ACHN (cell line): ENCODE measurements around the gene HDGFL1.

Experiments
- DNase-seq: peaks from one replicate; pipeline ENCODE4 v3.0.0-alpha.2; 2015
- in situ Hi-C: cut with HindIII; loops from 2 replicates; pipeline ENCODE4 v1.10.0; 2017; ENCODE audit warnings: low sequenced_read_pairs, low pct_ligation_motif_present, low pct_unique_long_range_greater_than_20kb

Gene HDGFL1

GRCh38 chr6:22583230-22583629, 13.9 kb downstream of the HDGFL1 start:
- DNase-seq: no peak
- in situ Hi-C loops: no loop called here

GRCh38 chr6:22583927-22584326, 14.6 kb downstream of the HDGFL1 start:
- in situ Hi-C loops: no loop called here
- DNase-seq: no peak

GRCh38 chr6:22589118-22589517, 19.8 kb downstream of the HDGFL1 start:
- in situ Hi-C loops: no loop called here
- no peak for DNase-seq

GRCh38 chr6:22590423-22590822, 21.1 kb downstream of the HDGFL1 start:
- in situ Hi-C loops: no loop called here
- DNase-seq: no peak

- DNase-seq: no peak
- in situ Hi-C loops: no loop called here
Measured at GRCh38 chr6:22593895-22594294, 24.5 kb downstream of the HDGFL1 start.

GRCh38 chr6:22596011-22596410, 26.6 kb downstream of the HDGFL1 start:
- in situ Hi-C loops: no loop called here
- DNase-seq: no peak

- peak; percentile 61 for DNase-seq
- in situ Hi-C loops: no loop called here
Measured at GRCh38 chr6:22598339-22598738, 29.0 kb downstream of the HDGFL1 start.

GRCh38 chr6:22600059-22600458, 30.7 kb downstream of the HDGFL1 start:
- no peak for DNase-seq
- in situ Hi-C loops: no loop called here

- no peak for DNase-seq
- in situ Hi-C loops: no loop called here
Measured at GRCh38 chr6:22601984-22602383, 32.6 kb downstream of the HDGFL1 start.

- no peak for DNase-seq
- in situ Hi-C loops: no loop called here
Measured at GRCh38 chr6:22605736-22606135, 36.4 kb downstream of the HDGFL1 start.

- DNase-seq: no peak
- in situ Hi-C loops: no loop called here
Measured at GRCh38 chr6:22610127-22610526, 40.8 kb downstream of the HDGFL1 start.

- in situ Hi-C loops: no loop called here
- no peak for DNase-seq
Measured at GRCh38 chr6:22612236-22612635, 42.9 kb downstream of the HDGFL1 start.

GRCh38 chr6:22613051-22613450, 43.7 kb downstream of the HDGFL1 start:
- in situ Hi-C loops: no loop called here
- DNase-seq: no peak

GRCh38 chr6:22613695-22614094, 44.3 kb downstream of the HDGFL1 start:
- in situ Hi-C loops: no loop called here
- DNase-seq: no peak

GRCh38 chr6:22614547-22614946, 45.2 kb downstream of the HDGFL1 start:
- no peak for DNase-seq
- in situ Hi-C loops: no loop called here

- DNase-seq: no peak
- in situ Hi-C loops: no loop called here
Measured at GRCh38 chr6:22621028-22621427, 51.7 kb downstream of the HDGFL1 start.
